ENCODE data around the gene PTPRM. TPM values are rescaled to one million over a fixed set of nuclear protein-coding genes. Genes with fewer than 3 reads are reported as not detected.

Gene PTPRM
- total RNA-seq, 1 donor from 2014 or later = 13.9 TPM

DNA sequence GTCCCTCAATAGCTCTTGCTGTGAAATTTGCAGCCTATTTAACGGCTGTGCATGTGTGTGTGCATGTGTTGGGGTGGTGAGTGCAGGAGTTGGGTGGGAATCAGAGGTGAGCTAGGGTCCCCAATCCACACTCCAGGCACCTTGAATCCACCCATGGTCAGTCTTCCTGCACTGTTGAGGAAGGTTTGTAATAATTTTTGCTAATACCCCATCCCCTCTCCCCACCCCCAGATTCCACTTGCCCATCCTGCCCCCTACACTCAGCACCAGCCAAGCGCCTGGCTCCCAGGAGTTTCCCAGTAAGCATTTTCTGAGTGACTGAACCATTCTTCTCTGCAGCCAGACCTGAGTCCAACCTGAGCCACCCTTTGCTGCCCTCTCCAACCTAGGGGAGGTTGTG, 833.7 kb downstream of the PTPRM start:
- Histone ChIP-seq H3K27me3 (no peaks in the 10 kb centered on the region), H3K9me3 (ENCODE audit: low read depth) (no peaks in the 10 kb centered on the region), H3K36me3 (no peaks in the 10 kb centered on the region), H3K79me2 (ENCODE audit: low read depth) (no peaks in the 10 kb centered on the region), H3K4me1 (no peaks in the 10 kb centered on the region), H3F3A (ENCODE audit: low read depth) (no peaks in the 10 kb centered on the region), H4K20me1 (ENCODE audit: low read depth) (no peaks in the 10 kb centered on the region), H3K27ac (no peak overlapping the region), H3K9ac (no peak overlapping the region), H2AFZ (replicated peaks) (no peak overlapping the region), H3K4me2 (no peak overlapping the region), H3K4me3 (no peak overlapping the region)
- DNase-seq (ENCODE audit: low spot score) = no peak
- no peak overlapping the region for H3K27ac Mint-ChIP-seq
- no peak for TF ChIP-seq EZH2 (IDR thresholded peaks at IDR 0.05)
- TF ChIP-seq, protein P1, sequence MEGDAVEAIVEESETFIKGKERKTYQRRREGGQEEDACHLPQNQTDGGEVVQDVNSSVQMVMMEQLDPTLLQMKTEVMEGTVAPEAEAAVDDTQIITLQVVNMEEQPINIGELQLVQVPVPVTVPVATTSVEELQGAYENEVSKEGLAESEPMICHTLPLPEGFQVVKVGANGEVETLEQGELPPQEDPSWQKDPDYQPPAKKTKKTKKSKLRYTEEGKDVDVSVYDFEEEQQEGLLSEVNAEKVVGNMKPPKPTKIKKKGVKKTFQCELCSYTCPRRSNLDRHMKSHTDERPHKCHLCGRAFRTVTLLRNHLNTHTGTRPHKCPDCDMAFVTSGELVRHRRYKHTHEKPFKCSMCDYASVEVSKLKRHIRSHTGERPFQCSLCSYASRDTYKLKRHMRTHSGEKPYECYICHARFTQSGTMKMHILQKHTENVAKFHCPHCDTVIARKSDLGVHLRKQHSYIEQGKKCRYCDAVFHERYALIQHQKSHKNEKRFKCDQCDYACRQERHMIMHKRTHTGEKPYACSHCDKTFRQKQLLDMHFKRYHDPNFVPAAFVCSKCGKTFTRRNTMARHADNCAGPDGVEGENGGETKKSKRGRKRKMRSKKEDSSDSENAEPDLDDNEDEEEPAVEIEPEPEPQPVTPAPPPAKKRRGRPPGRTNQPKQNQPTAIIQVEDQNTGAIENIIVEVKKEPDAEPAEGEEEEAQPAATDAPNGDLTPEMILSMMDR (IDR thresholded peaks at IDR 0.05) = no peak
- no peak for TF ChIP-seq EZH2phosphoT487 (IDR thresholded peaks at IDR 0.05)
- H3K36me3 Mint-ChIP-seq = peaks cover 12% of the 10 kb centered on the region
- H3K27me3 Mint-ChIP-seq (ENCODE audit: insufficient read depth, low read depth) = peaks cover 2% of the 10 kb centered on the region
- no peaks in the 10 kb centered on the region for H3K9me3 Mint-ChIP-seq
- no peak overlapping the region for H3K4me3 Mint-ChIP-seq
- H3K4me1 Mint-ChIP-seq = peaks cover 6% of the 10 kb centered on the region

DNA sequence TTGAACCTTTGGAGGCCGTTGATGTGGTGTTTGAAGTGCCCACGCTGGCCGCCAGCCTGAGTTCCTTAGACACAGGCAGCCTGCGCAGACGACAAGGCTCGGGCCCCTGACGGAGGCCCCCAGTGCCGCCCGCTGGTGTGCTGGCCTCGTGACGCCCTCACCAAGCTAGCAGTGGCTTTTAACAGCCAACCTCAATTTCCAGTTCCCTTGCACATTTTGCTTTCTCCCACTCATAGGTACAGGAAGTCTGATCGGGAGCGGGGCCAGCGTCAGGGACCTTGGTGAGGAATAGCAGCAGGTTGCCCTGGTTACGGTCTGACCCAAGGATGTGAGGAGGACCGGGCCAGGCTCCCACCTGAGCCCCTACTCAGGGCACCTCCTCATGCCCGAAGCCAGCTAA, 834.5 kb downstream of the PTPRM start:
- Mint-ChIP-seq H3K27ac (no peak overlapping the region), H3K4me1 (peaks cover 6% of the 10 kb centered on the region), H3K4me3 (no peak overlapping the region), H3K9me3 (no peaks in the 10 kb centered on the region), H3K27me3 (ENCODE audit: insufficient read depth, low read depth) (no peaks in the 10 kb centered on the region), H3K36me3 (peaks cover 8% of the 10 kb centered on the region)
- H2AFZ ChIP-seq (replicated peaks) = no peak overlapping the region
- no peaks in the 10 kb centered on the region for H3K4me1 ChIP-seq
- no peaks in the 10 kb centered on the region for H3F3A ChIP-seq (ENCODE audit: low read depth)
- no peak overlapping the region for H3K9ac ChIP-seq
- no peaks in the 10 kb centered on the region for H3K27me3 ChIP-seq
- TF ChIP-seq, protein P1 (IDR thresholded peaks at IDR 0.05) = no peak
- TF ChIP-seq EZH2phosphoT487 (IDR thresholded peaks at IDR 0.05) (no peak), EZH2 (IDR thresholded peaks at IDR 0.05) (no peak)
- no peak overlapping the region for H3K4me3 ChIP-seq
- no peaks in the 10 kb centered on the region for H4K20me1 ChIP-seq (ENCODE audit: low read depth)
- H3K9me3 ChIP-seq (ENCODE audit: low read depth) = no peaks in the 10 kb centered on the region
- H3K36me3 ChIP-seq = no peaks in the 10 kb centered on the region
- no peaks in the 10 kb centered on the region for H3K79me2 ChIP-seq (ENCODE audit: low read depth)
- no peak overlapping the region for H3K27ac ChIP-seq
- DNase-seq (ENCODE audit: low spot score) = no peak
- H3K4me2 ChIP-seq = no peak overlapping the region

DNA sequence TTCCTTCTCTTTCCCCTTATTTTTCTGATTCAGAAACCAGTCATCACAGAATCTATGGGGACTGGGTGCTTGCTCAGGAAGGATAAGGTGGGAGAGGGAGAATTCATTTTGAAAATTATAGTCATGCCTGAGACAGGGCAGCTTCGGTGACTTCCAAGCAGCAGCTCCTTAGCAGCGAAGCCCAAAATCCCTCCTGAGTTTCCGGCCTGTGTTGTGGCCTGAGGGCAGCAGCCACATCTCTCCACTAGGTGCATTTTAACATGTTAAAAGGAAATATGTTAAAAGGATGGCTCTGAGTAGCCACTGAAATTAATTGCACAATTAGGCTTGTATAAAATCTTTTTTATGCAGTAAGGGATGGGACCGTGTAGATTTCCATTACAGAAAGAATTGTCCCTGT, 835.1 kb downstream of the PTPRM start:
- Histone ChIP-seq H3K9ac (no peak overlapping the region), H3K4me1 (no peaks in the 10 kb centered on the region), H4K20me1 (ENCODE audit: low read depth) (no peaks in the 10 kb centered on the region), H3K4me2 (no peak overlapping the region), H3F3A (ENCODE audit: low read depth) (no peaks in the 10 kb centered on the region), H3K27me3 (no peaks in the 10 kb centered on the region), H2AFZ (replicated peaks) (no peak overlapping the region), H3K79me2 (ENCODE audit: low read depth) (no peaks in the 10 kb centered on the region), H3K36me3 (no peaks in the 10 kb centered on the region), H3K4me3 (no peak overlapping the region), H3K9me3 (ENCODE audit: low read depth) (no peaks in the 10 kb centered on the region), H3K27ac (no peak overlapping the region)
- Mint-ChIP-seq H3K4me1 (peaks cover 6% of the 10 kb centered on the region), H3K36me3 (peaks cover 8% of the 10 kb centered on the region), H3K4me3 (no peak overlapping the region), H3K27ac (no peak overlapping the region), H3K9me3 (no peaks in the 10 kb centered on the region), H3K27me3 (ENCODE audit: insufficient read depth, low read depth) (no peaks in the 10 kb centered on the region)
- DNase-seq (ENCODE audit: low spot score) = no peak
- no peak for TF ChIP-seq EZH2 (IDR thresholded peaks at IDR 0.05)
- TF ChIP-seq, protein P1 (IDR thresholded peaks at IDR 0.05) = peak; percentile 11

All from neural progenitor cell (in vitro differentiated cells).